ENCODE measurements around the gene MTM1.

DNA sequence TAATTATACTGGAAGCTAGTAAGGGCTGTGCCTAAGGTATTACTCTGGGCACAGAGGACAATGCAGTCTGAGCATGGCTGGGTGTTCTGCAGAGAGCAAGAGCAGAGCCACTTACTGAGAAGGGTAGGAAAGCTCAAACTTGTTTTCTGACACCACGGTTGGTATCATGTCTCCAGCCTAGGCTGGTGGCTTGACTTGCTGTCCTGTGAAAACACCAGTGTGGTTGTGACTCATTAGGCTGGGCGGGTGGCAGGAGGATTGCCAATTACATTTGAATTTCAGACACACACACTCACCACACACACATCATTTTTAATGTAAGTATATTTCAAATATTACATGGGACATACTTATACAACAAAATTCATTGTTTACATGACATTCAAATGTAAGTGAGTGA is 19.7 kb upstream of the MTM1 start:
- TF ChIP-seq RAD21 (IDR thresholded peaks at IDR 0.05; ENCODE audit: low read depth) (no peak), EP300 (IDR thresholded peaks at IDR 0.05; ENCODE audit: borderline replicate concordance) (no peak), EGR1 (IDR thresholded peaks at IDR 0.05) (no peak), TEAD4 (IDR thresholded peaks at IDR 0.05) (no peak), ZBTB7A (IDR thresholded peaks at IDR 0.05; ENCODE audit: low read depth) (no peak), NFIC (IDR thresholded peaks at IDR 0.05) (no peak)
- TF ChIP-seq, protein P1, sequence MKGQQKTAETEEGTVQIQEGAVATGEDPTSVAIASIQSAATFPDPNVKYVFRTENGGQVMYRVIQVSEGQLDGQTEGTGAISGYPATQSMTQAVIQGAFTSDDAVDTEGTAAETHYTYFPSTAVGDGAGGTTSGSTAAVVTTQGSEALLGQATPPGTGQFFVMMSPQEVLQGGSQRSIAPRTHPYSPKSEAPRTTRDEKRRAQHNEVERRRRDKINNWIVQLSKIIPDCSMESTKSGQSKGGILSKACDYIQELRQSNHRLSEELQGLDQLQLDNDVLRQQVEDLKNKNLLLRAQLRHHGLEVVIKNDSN (IDR thresholded peaks at IDR 0.05) = no peak

All from Ishikawa (cell line).